Loucy (cell line): ENCODE data around the gene JAG1.

Source experiments
- H2AFZ ChIP-seq: fragments of 200-600 bp; sonication (generic); 2 replicates; pipeline ENCODE4 v1.6.0; 2016; ENCODE audit warnings: antibody characterized with exemption, mild to moderate bottlenecking, low read length, moderate library complexity
- H3F3A ChIP-seq: fragments of 200-600 bp; 2 replicates; pipeline ENCODE4 v1.6.0; 2016; ENCODE audit warnings: antibody characterized with exemption, low read depth, mild to moderate bottlenecking
- H3K27me3 ChIP-seq: fragments of 200-600 bp; sonication (generic); 2 replicates; pipeline ENCODE4 v1.6.1; 2014; ENCODE audit warnings: low read length, mild to moderate bottlenecking; ENCODE audit not compliant: insufficient read depth, poor library complexity, severe bottlenecking
- H3K36me3 ChIP-seq: fragments of 200-600 bp; sonication (generic); 2 replicates; pipeline ENCODE4 v1.6.1; 2016; ENCODE audit warnings: low read length; ENCODE audit not compliant: insufficient read depth
- H3K4me1 ChIP-seq: fragments of 200-600 bp; sonication (generic); 2 replicates; pipeline ENCODE4 v1.5.1; 2014; ENCODE audit warnings: low read length, mild to moderate bottlenecking; ENCODE audit not compliant: insufficient read depth, poor library complexity, severe bottlenecking
- H3K4me2 ChIP-seq: fragments of 200-600 bp; sonication (generic); 2 replicates; pipeline ENCODE4 v1.6.0; 2014; ENCODE audit warnings: antibody characterized with exemption, low read length, low read depth, mild to moderate bottlenecking; ENCODE audit not compliant: poor library complexity, severe bottlenecking
- H3K4me3 ChIP-seq: fragments of 200-600 bp; sonication (generic); 2 replicates; pipeline ENCODE4 v1.5.1; 2014; ENCODE audit warnings: low read length, mild to moderate bottlenecking, mixed read lengths; ENCODE audit not compliant: poor library complexity, severe bottlenecking
- H3K79me2 ChIP-seq: fragments of 200-600 bp; sonication (generic); 2 replicates; pipeline ENCODE4 v1.6.1; 2014; ENCODE audit warnings: low read length; ENCODE audit not compliant: insufficient read depth
- H3K9ac ChIP-seq: fragments of 200-600 bp; sonication (generic); 2 replicates; pipeline ENCODE4 v1.6.0; 2014; ENCODE audit warnings: mild to moderate bottlenecking, low read depth, low read length, moderate library complexity; ENCODE audit not compliant: poor library complexity, severe bottlenecking
- H3K9me2 ChIP-seq: fragments of 200-600 bp; sonication (generic); replicated peaks from 2 replicates; pipeline ENCODE4 v1.6.1; 2016; ENCODE audit warnings: low read depth, low read length, mixed read lengths
- H3K9me3 ChIP-seq: fragments of 200-600 bp; sonication (generic); 2 replicates; pipeline ENCODE4 v1.6.1; 2014; ENCODE audit warnings: mild to moderate bottlenecking, antibody characterized with exemption, low read length, low read depth; ENCODE audit not compliant: insufficient read depth
- H4K20me1 ChIP-seq: fragments of 200-600 bp; sonication (generic); 2 replicates; pipeline ENCODE4 v1.6.0; 2014; ENCODE audit warnings: antibody characterized with exemption, low read length, mild to moderate bottlenecking; ENCODE audit not compliant: insufficient read depth, poor library complexity, severe bottlenecking
- CTCF ChIP-seq: fragments of 200-600 bp; sonication (generic); conservative IDR thresholded peaks from 2 replicates; pipeline ENCODE4 v1.5.1; 2014; ENCODE audit warnings: mild to moderate bottlenecking, antibody characterized with exemption, low read length
- EZH2phosphoT487 ChIP-seq: fragments of 200-600 bp; IDR thresholded peaks from 2 replicates; pipeline ENCODE4 v1.6.1; 2018; ENCODE audit warnings: antibody characterized with exemption, mild to moderate bottlenecking, moderate library complexity, borderline replicate concordance

Gene JAG1

GRCh38 chr20:10643560-10643873 lies 30.3 kb downstream of the JAG1 start:
- no peak overlapping the region for H3K4me3 ChIP-seq
- TF ChIP-seq EZH2phosphoT487 (no peak), CTCF (no peak)
- no peak overlapping the region for H2AFZ ChIP-seq
- H3K4me1 ChIP-seq = no peaks in the 10 kb centered on the region
- no peaks in the 10 kb centered on the region for H3K9me2 ChIP-seq
- H3K9ac ChIP-seq = no peak overlapping the region
- no peak overlapping the region for H3K4me2 ChIP-seq
- no peaks in the 10 kb centered on the region for H3K36me3 ChIP-seq
- no peaks in the 10 kb centered on the region for H4K20me1 ChIP-seq
- H3K9me3 ChIP-seq = no peaks in the 10 kb centered on the region
- no peaks in the 10 kb centered on the region for H3K79me2 ChIP-seq
- H3K27me3 ChIP-seq = no peaks in the 10 kb centered on the region
- H3F3A ChIP-seq = no peaks in the 10 kb centered on the region

GRCh38 chr20:10642856-10643559 lies 30.8 kb downstream of the JAG1 start:
- no peaks in the 10 kb centered on the region for H3K36me3 ChIP-seq

GRCh38 chr20:10641893-10642292 lies 31.9 kb downstream of the JAG1 start:
- TF ChIP-seq EZH2phosphoT487 = no peak
- TF ChIP-seq CTCF = no peak
- Histone ChIP-seq H3K9me3 (no peaks in the 10 kb centered on the region), H3F3A (no peaks in the 10 kb centered on the region), H3K79me2 (no peaks in the 10 kb centered on the region), H3K9ac (no peak overlapping the region), H3K4me1 (no peaks in the 10 kb centered on the region), H2AFZ (no peak overlapping the region), H3K4me2 (no peak overlapping the region), H3K9me2 (no peaks in the 10 kb centered on the region), H3K36me3 (no peaks in the 10 kb centered on the region), H3K27me3 (no peaks in the 10 kb centered on the region), H3K4me3 (no peak overlapping the region), H4K20me1 (no peaks in the 10 kb centered on the region)

More at GRCh38 chr20:10642856-10643559, 30.8 kb downstream of the JAG1 start:
- no peak overlapping the region for H3K4me2 ChIP-seq
- no peaks in the 10 kb centered on the region for H3K4me1 ChIP-seq
- no peaks in the 10 kb centered on the region for H4K20me1 ChIP-seq
- H3K9me3 ChIP-seq = no peaks in the 10 kb centered on the region
- H3F3A ChIP-seq = no peaks in the 10 kb centered on the region
- H3K9ac ChIP-seq = no peak overlapping the region
- no peaks in the 10 kb centered on the region for H3K9me2 ChIP-seq
- H3K27me3 ChIP-seq = no peaks in the 10 kb centered on the region
- no peaks in the 10 kb centered on the region for H3K79me2 ChIP-seq
- H3K4me3 ChIP-seq = no peak overlapping the region
- TF ChIP-seq EZH2phosphoT487 (no peak), CTCF (no peak)
- no peak overlapping the region for H2AFZ ChIP-seq
